ENCODE results near the gene B4GALT2. TPM values are rescaled to one million over a fixed set of nuclear protein-coding genes. Genes with fewer than 3 reads are reported as not detected.

B4GALT2 gene
- total RNA-seq, 1 experiment from 2014 or later: 76.8 TPM

GRCh38 chr1:43949678-43950077 lies 29.3 kb upstream of the B4GALT2 start:
- ChIA-PET POLR2A (no interaction called here), RAD21 (ENCODE audit: low non-redundant PET in 1 of 2, low total read pairs in 2 of 2, uncharacterized antibody in 2 of 2, unreplicated experiment in 2 of 2) (no interaction called here), CTCF (interaction anchor here (9.8 kb wide), 1 partner anchor 17 kb away, joined by 130 read pairs; the partner anchor contains the start of gene ARTN)
- DNase-seq (ENCODE audit: low read depth, low spot score) (no peak), ATAC-seq (no peak)
- H3K27ac ChIP-seq (ENCODE audit: low read depth, low read length): no peak overlapping the region
- intact Hi-C loops (cut with micrococcal nuclease): no loop called here
- H3K36me3 ChIP-seq (ENCODE audit: control insufficient read depth in 1 of 2, insufficient read depth in 2 of 2, low read length in 2 of 2): 0 out of 4 replicates have a peak, but pooled peaks cover 0 to 3% of the 10 kb centered on the region in 2 experiments
- no peak overlapping the region for H2AFZ ChIP-seq (ENCODE audit: low read depth, low read length, poor library complexity, severe bottlenecking)
- H3K9me2 ChIP-seq (ENCODE audit: insufficient read depth): no peaks in the 10 kb centered on the region
- no peaks in the 10 kb centered on the region for H3K9me3 ChIP-seq (ENCODE audit: control insufficient read depth in 1 of 2, insufficient read depth in 1 of 2, low read depth in 1 of 2, low read length in 2 of 2)
- no peak overlapping the region for H3K4me2 ChIP-seq (ENCODE audit: low read length)
- H4K20me1 ChIP-seq (ENCODE audit: insufficient read depth): no peaks in the 10 kb centered on the region
- H3K4me1 ChIP-seq (ENCODE audit: control insufficient read depth in 1 of 2, insufficient read depth in 2 of 2, low read length in 2 of 2): peaks cover 10 to 23% of the 10 kb centered on the region in 2 experiments; a peak in 3 of 4 replicates
- H3K27me3 ChIP-seq (ENCODE audit: insufficient read depth, low read length): no peaks in the 10 kb centered on the region
- no peak overlapping the region for H3K4me3 ChIP-seq (replicated peaks in 1 of 2; ENCODE audit: low read depth in 1 of 2, low read length in 2 of 2)
- no peak for TF ChIP-seq EZH2 (IDR thresholded peaks at IDR 0.05)
- TF ChIP-seq REST (IDR thresholded peaks at IDR 0.05; ENCODE audit: low read depth): no peak
- TF ChIP-seq EGR1 (IDR thresholded peaks at IDR 0.05; ENCODE audit: low read depth): no peak
- TF ChIP-seq CEBPB (IDR thresholded peaks at IDR 0.05; ENCODE audit: low read depth): no peak
- TF ChIP-seq ZBTB33 (IDR thresholded peaks at IDR 0.05; ENCODE audit: extremely low read depth, insufficient replicate concordance, low read length): no peak
- no peak for TF ChIP-seq YY1 (IDR thresholded peaks at IDR 0.05; ENCODE audit: extremely low read depth, insufficient replicate concordance, low read depth, low read length)
- no peak for TF ChIP-seq SRF (IDR thresholded peaks at IDR 0.05; ENCODE audit: low read depth)
- no peak for TF ChIP-seq MAX (IDR thresholded peaks at IDR 0.05)
- no peak for TF ChIP-seq RAD21 (IDR thresholded peaks at IDR 0.05; ENCODE audit: low read depth)
- no peak for TF ChIP-seq SP1 (IDR thresholded peaks at IDR 0.05; ENCODE audit: low read depth)
- TF ChIP-seq JUND (IDR thresholded peaks at IDR 0.05): no peak
- no peak for TF ChIP-seq ZFX (IDR thresholded peaks at IDR 0.05)
- no peak for TF ChIP-seq POLR2AphosphoS5 (IDR thresholded peaks at IDR 0.05; ENCODE audit: low read depth, low read length)
- TF ChIP-seq ELF1 (IDR thresholded peaks at IDR 0.05; ENCODE audit: borderline replicate concordance, low read depth): no peak
- no TSS peak for BruUV-seq (replicated peaks)
- no peak overlapping the region for H3K9ac ChIP-seq (ENCODE audit: low read length)
- H3K79me2 ChIP-seq (ENCODE audit: insufficient read depth, low read length): peaks cover 11% of the 10 kb centered on the region

Data from HCT116 (cell line).